PC-3 (cell line): ENCODE data around the gene ZNF488.
A peak's percentile ranks its signal among the peaks of the same experiment; 100 is the strongest.

Experiments
- CTCF ChIP-seq: fragments of 300-600 bp; sonication (generic); conservative IDR thresholded peaks from 2 replicates; pipeline ENCODE4 v1.5.1; 2017; ENCODE audit warnings: antibody characterized with exemption, low read depth, mild to moderate bottlenecking, low read length
- EZH2 ChIP-seq: fragments of 300-600 bp; sonication (generic); IDR thresholded peaks from one replicate; pipeline ENCODE4 v1.6.1; 2017; ENCODE audit warnings: antibody characterized with exemption, mild to moderate bottlenecking, low read length; ENCODE audit not compliant: unreplicated experiment
- EZH2phosphoT487 ChIP-seq: fragments of 300-600 bp; sonication (generic); IDR thresholded peaks from 2 replicates; pipeline ENCODE4 v1.6.1; 2018; ENCODE audit warnings: mild to moderate bottlenecking, antibody characterized with exemption, low read length, borderline replicate concordance

- peak; percentile 80 for TF ChIP-seq CTCF
- TF ChIP-seq EZH2, result no peak
- no peak for TF ChIP-seq EZH2phosphoT487
Observed at GRCh38 chr10:47361293-47361692, 22.8 kb downstream of the ZNF488 start.
